Natural killer cell treated with Interleukin-12 subunit alpha and Interleukin-12 subunit beta and Interleukin-15 and Interleukin-18, amount 100 ng/mL, for 72 hours (primary cell): ENCODE data around the gene MS4A14. TPM values are rescaled to one million over a fixed set of nuclear protein-coding genes. Genes with fewer than 3 reads are reported as not detected.

ENCODE experiments used
- total RNA-seq, 2 donors: library from RNA; stranded (reverse); gene quantifications; one replicate each; pipeline ENCODE4 v1.2.3, GENCODE V29; 2022

The MS4A14 gene
- total RNA-seq, 2 donors from 2014 or later, result 0.11 to 0.14 TPM

Other genes starting within 250 kb of the MS4A14 start
- gene MS4A6A, start 213.4 kb upstream of the MS4A14 start, total RNA-seq, result not detected
- gene MS4A4E, start 153.3 kb upstream of the MS4A14 start, total RNA-seq, result 1 to 10 TPM in 1 of 2 donors, not detected in 1; 2.6 TPM
- not detected for gene MS4A4A, start 115.8 kb upstream of the MS4A14 start, total RNA-seq
- gene MS4A6E, start 69.2 kb upstream of the MS4A14 start, total RNA-seq, result not detected
- 1 to 10 TPM in 1 of 2 donors, under 1 TPM in 1; 0.70 to 1.5 TPM for gene MS4A7, start 17.9 kb upstream of the MS4A14 start, total RNA-seq
- gene MS4A5, start 33.1 kb downstream of the MS4A14 start, total RNA-seq, result not detected
- 1 to 10 TPM in 1 of 2 donors, not detected in 1; 2.4 TPM for gene MS4A1, start 59.4 kb downstream of the MS4A14 start, total RNA-seq
- not detected for gene MS4A12, start 96.3 kb downstream of the MS4A14 start, total RNA-seq
- gene MS4A13, start 118.9 kb downstream of the MS4A14 start, total RNA-seq, result not detected